Hepatocyte (in vitro differentiated cells): ENCODE results near the gene ZNF425. TPM values are rescaled to one million over a fixed set of nuclear protein-coding genes. Genes with fewer than 3 reads are reported as not detected.

Source experiments
- DNase-seq: peaks from one replicate; pipeline ENCODE4 v3.0.0-alpha.2; 2016; ENCODE audit warnings: low spot score
- H2AFZ ChIP-seq: fragments of 200-600 bp; sonication (generic); 2 replicates; pipeline ENCODE4 v1.6.0; 2016; ENCODE audit warnings: antibody characterized with exemption, mild to moderate bottlenecking
- H3K27ac ChIP-seq: fragments of 200-600 bp; sonication (generic); 2 replicates; pipeline ENCODE4 v1.5.1; 2016; ENCODE audit warnings: mild to moderate bottlenecking
- H3K27me3 ChIP-seq: fragments of 200-600 bp; sonication (generic); 2 replicates; pipeline ENCODE4 v1.6.1; 2016
- H3K36me3 ChIP-seq: fragments of 200-600 bp; sonication (generic); replicated peaks from 2 replicates; pipeline ENCODE4 v1.5.1; 2016; ENCODE audit warnings: low read depth; ENCODE audit not compliant: insufficient read depth
- H3K4me1 ChIP-seq: fragments of 200-600 bp; sonication (generic); 2 replicates; pipeline ENCODE4 v1.5.1; 2016; ENCODE audit warnings: mild to moderate bottlenecking, moderate library complexity; ENCODE audit not compliant: insufficient read depth
- H3K4me2 ChIP-seq: fragments of 200-600 bp; sonication (generic); 2 replicates; pipeline ENCODE4 v1.6.0; 2016
- H3K4me3 ChIP-seq: fragments of 200-600 bp; sonication (generic); 2 replicates; pipeline ENCODE4 v1.5.1; 2016; ENCODE audit warnings: mild to moderate bottlenecking
- H3K79me2 ChIP-seq: fragments of 200-600 bp; sonication (generic); 2 replicates; pipeline ENCODE4 v1.6.0; 2017; ENCODE audit warnings: mild to moderate bottlenecking
- H3K9me2 ChIP-seq: fragments of 200-600 bp; sonication (generic); replicated peaks from 2 replicates; pipeline ENCODE4 v1.6.0; 2017; ENCODE audit warnings: mild to moderate bottlenecking; ENCODE audit not compliant: insufficient read depth
- H3K9me3 ChIP-seq: fragments of 200-600 bp; sonication (generic); 2 replicates; pipeline ENCODE4 v1.5.1; 2016; ENCODE audit warnings: low read depth, mild to moderate bottlenecking
- H4K20me1 ChIP-seq: fragments of 200-600 bp; sonication (generic); 2 replicates; pipeline ENCODE4 v1.6.0; 2016; ENCODE audit warnings: mild to moderate bottlenecking; ENCODE audit not compliant: insufficient read depth, poor library complexity, severe bottlenecking
- EZH2 ChIP-seq: fragments of 200-600 bp; sonication (generic); IDR thresholded peaks from 2 replicates; pipeline ENCODE4 v1.6.1; 2016; ENCODE audit warnings: antibody characterized with exemption, mild to moderate bottlenecking, borderline replicate concordance
- EZH2phosphoT487 ChIP-seq: fragments of 200-600 bp; sonication (generic); IDR thresholded peaks from one replicate; pipeline ENCODE4 v1.6.1; 2018; ENCODE audit warnings: antibody characterized with exemption, mild to moderate bottlenecking, low read depth, moderate library complexity; ENCODE audit not compliant: unreplicated experiment, severe bottlenecking
- WGBS: methylation state at CpG from one replicate; pipeline ENCODE4 v1.1.6; 2016; ENCODE audit warnings: low lambda C conversion rate; ENCODE audit errors: missing lambda C conversion rate; 5-methylcytosine and 5-hydroxymethylcytosine counted together
- polyA plus RNA-seq: library from polyadenylated mRNA; unstranded; fragments of >200 nt; fragmentation: Nextera tagmentation; extraction: Ambion mirVana; gene quantifications from 2 replicates; pipeline ENCODE4 v1.2.1, GENCODE V29; 2016
- total RNA-seq: library from RNA; depleted of rRNA; stranded (reverse); fragments of >200 nt; gene quantifications from 2 replicates; pipeline ENCODE4 v1.2.3, GENCODE V29; 2014
- TF ChIP-seq, protein P1 (sequence below): fragments of 200-600 bp; sonication (generic); IDR thresholded peaks from 2 replicates; pipeline ENCODE4 v1.5.1; 2016; ENCODE audit warnings: antibody characterized with exemption, mild to moderate bottlenecking; ENCODE audit not compliant: poor library complexity

ZNF425 gene, protein sequence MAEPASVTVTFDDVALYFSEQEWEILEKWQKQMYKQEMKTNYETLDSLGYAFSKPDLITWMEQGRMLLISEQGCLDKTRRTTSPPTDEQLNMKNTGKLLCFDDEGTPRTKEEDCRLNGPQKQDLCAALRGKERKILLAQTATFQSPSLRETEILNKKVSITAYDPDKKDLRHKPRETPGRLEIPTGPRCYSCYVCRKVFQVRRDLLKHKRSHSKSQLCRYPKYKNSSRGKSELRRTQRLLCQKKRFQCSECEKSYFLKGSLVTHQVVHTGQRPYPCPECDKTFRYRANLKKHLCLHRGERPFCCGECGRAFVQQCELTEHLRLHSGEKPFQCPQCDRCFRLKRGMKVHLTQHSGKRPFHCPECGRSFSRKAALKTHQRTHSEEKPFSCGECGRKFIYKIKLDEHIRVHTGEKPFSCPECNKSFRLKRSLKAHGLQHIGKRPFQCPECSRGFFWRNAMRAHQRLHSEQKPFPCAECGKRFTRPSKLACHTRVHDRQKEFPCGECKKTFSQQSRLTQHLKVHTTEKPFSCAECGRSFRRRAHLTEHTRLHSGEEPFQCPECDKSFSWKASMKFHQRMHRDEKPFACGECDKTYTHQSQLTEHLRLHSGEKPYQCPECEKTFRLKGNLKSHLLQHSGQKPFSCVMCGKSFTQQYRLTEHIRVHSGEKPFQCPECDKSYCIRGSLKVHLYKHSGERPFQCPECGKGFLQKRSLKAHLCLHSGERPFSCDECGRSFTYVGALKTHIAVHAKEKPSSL
- 2.7 and 3.9 TPM in 2 replicates for total RNA-seq
- polyA plus RNA-seq: 3.3 and 4.2 TPM in 2 replicates

DNA sequence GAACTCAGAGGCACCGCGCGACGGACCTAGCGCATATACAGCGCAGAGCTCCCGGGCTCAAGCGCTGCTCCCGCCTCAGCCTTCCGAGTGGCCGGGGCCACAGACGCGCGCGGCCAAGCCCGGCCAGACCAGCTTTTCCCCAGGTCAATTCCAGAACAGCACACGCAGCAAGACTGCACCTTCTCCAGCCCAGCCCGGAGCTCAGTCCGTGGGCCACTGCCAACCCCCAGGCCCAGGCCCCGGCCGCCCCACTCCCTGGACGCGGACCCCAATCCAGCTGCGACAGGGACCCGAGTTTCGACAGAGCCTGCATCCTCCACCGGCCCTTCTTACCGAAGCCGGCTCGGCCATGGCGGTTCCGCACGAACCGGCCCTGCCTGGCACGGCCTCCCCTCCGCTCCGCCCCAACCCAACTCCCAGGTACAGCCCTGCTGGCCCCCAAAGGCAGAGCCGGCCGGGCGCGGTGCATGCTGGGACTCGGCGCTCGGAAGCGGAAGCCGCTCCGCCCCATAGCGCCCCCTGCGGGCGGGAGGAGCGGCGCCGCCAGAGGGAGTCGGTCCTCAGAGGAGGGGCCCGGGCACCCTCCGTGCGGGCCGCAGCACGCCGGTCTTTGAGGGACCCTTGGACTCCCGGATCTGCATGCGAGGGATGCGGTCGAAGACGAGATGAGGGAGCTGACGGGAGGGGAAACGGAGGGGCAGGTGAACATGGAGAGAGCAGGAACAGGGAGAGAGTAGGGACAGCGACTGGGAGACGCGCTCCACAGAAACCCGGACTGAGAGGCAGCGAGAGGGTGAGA, at the start of gene ZNF425:
TSS of gene ZNF425 (minus strand) at position 462 of the 799 bp plus-strand sequence. CDS start at position 351, 111 bp downstream.
- peak within 1 kb of the TSS; percentile 99 for H2AFZ ChIP-seq
- WGBS: 2% methylated on average over 69 of the region's 72 CpGs
- TF ChIP-seq EZH2phosphoT487: no peak
- TF ChIP-seq EZH2: no peak
- TF ChIP-seq, protein P1, sequence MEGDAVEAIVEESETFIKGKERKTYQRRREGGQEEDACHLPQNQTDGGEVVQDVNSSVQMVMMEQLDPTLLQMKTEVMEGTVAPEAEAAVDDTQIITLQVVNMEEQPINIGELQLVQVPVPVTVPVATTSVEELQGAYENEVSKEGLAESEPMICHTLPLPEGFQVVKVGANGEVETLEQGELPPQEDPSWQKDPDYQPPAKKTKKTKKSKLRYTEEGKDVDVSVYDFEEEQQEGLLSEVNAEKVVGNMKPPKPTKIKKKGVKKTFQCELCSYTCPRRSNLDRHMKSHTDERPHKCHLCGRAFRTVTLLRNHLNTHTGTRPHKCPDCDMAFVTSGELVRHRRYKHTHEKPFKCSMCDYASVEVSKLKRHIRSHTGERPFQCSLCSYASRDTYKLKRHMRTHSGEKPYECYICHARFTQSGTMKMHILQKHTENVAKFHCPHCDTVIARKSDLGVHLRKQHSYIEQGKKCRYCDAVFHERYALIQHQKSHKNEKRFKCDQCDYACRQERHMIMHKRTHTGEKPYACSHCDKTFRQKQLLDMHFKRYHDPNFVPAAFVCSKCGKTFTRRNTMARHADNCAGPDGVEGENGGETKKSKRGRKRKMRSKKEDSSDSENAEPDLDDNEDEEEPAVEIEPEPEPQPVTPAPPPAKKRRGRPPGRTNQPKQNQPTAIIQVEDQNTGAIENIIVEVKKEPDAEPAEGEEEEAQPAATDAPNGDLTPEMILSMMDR: peak; percentile 97

DNA sequence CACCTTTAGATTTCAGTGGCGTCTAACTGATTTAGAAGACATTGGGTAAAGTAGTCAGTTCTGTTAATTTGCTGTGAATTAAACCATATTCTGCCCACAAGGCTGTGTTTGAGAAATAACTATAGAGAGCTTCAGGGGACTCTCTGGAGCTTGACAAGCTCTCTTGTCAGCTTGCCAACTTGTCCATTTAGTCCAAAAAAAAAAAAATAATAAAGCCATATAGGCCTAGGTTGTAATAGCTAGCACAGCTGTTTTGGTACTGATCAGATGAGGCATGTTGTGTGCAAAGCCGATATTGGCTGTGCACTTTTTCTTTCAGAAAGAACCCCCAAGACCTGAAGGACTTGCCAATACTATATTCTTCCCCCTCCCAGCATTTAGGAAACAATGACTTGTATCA, 49.0 kb upstream of the ZNF425 start:
- H3K36me3 ChIP-seq: no peaks in the 10 kb centered on the region
- H3K4me1 ChIP-seq: no peaks in the 10 kb centered on the region
- no peak overlapping the region for H3K27ac ChIP-seq
- WGBS: 93% methylated on average over 2 of the region's 2 CpGs
- H3K27me3 ChIP-seq: no peaks in the 10 kb centered on the region
- H2AFZ ChIP-seq: no peak overlapping the region
- DNase-seq: no peak
- H3K9me3 ChIP-seq: no peaks in the 10 kb centered on the region
- H3K79me2 ChIP-seq: no peaks in the 10 kb centered on the region
- H3K9me2 ChIP-seq: no peaks in the 10 kb centered on the region
- H4K20me1 ChIP-seq: no peaks in the 10 kb centered on the region
- H3K4me3 ChIP-seq: no peak overlapping the region
- H3K4me2 ChIP-seq: no peak overlapping the region
- TF ChIP-seq EZH2phosphoT487: no peak
- TF ChIP-seq, protein P1: no peak
- TF ChIP-seq EZH2: no peak

More for the DNA sequence above, at the start of gene ZNF425:
- Histone ChIP-seq H3K27me3 (no peaks in the 10 kb centered on the region), H3K36me3 (no peaks in the 10 kb centered on the region), H3K79me2 (peaks cover 44% of the 10 kb centered on the region), H3K4me1 (peaks cover 11% of the 10 kb centered on the region), H3K9me3 (no peaks in the 10 kb centered on the region), H3K4me3 (peak within 1 kb of the TSS; percentile 100), H4K20me1 (no peaks in the 10 kb centered on the region), H3K4me2 (peak within 1 kb of the TSS; percentile 95), H3K9me2 (no peaks in the 10 kb centered on the region), H3K27ac (peak within 1 kb of the TSS; percentile 100)
- DNase-seq: peak; percentile 98

DNA sequence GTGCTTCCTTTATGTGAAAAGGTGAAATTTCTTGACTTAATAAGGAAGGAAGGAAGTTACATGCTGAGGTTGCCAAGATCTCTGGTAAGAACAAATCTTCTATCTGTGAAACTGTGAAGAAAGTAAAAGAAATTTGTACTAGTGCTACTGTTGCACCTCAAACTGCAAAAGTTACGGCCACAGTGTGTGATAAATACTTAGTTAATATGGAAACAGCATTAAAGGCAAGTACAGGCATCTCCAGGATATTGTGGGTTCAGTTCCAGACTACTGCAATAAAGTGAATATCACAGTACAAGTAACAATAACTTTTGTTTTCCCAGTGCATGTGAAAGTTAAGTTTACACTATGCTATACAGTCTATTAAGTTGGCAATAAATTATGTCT, 46.4 kb upstream of the ZNF425 start:
- DNase-seq: no peak
- no peak overlapping the region for H2AFZ ChIP-seq
- WGBS: 97% methylated on average over 1 of the region's 1 CpG
- no peaks in the 10 kb centered on the region for H3K27me3 ChIP-seq
- no peaks in the 10 kb centered on the region for H3K9me2 ChIP-seq
- H3K79me2 ChIP-seq: no peaks in the 10 kb centered on the region
- H3K4me2 ChIP-seq: no peak overlapping the region
- no peaks in the 10 kb centered on the region for H4K20me1 ChIP-seq
- no peaks in the 10 kb centered on the region for H3K4me1 ChIP-seq
- no peaks in the 10 kb centered on the region for H3K9me3 ChIP-seq
- H3K4me3 ChIP-seq: no peak overlapping the region
- H3K36me3 ChIP-seq: no peaks in the 10 kb centered on the region
- no peak overlapping the region for H3K27ac ChIP-seq
- TF ChIP-seq EZH2phosphoT487 (no peak), EZH2 (no peak)
- TF ChIP-seq, protein P1: no peak
